Measurements from ENCODE around the gene DCAF6.

DNA sequence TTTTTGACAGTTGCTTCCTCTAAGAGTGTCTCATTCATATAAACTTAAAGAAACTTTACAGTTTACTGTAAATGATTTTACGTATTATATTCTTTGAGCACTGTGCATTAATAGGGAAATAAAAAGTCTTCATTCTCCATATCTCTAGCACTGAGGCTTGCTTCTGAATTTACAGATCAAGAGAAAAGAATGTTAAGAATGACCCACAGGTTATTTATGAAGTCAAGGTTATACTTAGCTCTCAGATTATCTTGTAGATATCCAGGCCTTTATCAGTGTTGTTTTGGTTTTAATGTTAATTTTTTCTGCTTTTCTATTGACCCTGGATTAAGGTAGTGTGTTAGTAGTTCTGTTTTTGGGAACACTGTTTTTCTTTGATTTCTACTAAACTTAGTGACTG is 108.8 kb downstream of the DCAF6 start:
- TF ChIP-seq POLR2A (IDR thresholded peaks at IDR 0.05) (no peak), POLR2AphosphoS5 (IDR thresholded peaks at IDR 0.05) (no peak)
- TF ChIP-seq, protein P1, sequence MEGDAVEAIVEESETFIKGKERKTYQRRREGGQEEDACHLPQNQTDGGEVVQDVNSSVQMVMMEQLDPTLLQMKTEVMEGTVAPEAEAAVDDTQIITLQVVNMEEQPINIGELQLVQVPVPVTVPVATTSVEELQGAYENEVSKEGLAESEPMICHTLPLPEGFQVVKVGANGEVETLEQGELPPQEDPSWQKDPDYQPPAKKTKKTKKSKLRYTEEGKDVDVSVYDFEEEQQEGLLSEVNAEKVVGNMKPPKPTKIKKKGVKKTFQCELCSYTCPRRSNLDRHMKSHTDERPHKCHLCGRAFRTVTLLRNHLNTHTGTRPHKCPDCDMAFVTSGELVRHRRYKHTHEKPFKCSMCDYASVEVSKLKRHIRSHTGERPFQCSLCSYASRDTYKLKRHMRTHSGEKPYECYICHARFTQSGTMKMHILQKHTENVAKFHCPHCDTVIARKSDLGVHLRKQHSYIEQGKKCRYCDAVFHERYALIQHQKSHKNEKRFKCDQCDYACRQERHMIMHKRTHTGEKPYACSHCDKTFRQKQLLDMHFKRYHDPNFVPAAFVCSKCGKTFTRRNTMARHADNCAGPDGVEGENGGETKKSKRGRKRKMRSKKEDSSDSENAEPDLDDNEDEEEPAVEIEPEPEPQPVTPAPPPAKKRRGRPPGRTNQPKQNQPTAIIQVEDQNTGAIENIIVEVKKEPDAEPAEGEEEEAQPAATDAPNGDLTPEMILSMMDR (IDR thresholded peaks at IDR 0.05): no peak

Measured in prostate gland (tissue), 2 donors.